Measurements from ENCODE around the gene NOTCH2NLA.
"Not testable (repeated sequence)": the region's sequence is repeated elsewhere in the genome, so short reads cannot be mapped to it uniquely, and the experiment has no call there.

GRCh38 chr1:146277087-146277486 lies 48.3 kb upstream of the NOTCH2NLA start:
- TF ChIP-seq, protein P1, sequence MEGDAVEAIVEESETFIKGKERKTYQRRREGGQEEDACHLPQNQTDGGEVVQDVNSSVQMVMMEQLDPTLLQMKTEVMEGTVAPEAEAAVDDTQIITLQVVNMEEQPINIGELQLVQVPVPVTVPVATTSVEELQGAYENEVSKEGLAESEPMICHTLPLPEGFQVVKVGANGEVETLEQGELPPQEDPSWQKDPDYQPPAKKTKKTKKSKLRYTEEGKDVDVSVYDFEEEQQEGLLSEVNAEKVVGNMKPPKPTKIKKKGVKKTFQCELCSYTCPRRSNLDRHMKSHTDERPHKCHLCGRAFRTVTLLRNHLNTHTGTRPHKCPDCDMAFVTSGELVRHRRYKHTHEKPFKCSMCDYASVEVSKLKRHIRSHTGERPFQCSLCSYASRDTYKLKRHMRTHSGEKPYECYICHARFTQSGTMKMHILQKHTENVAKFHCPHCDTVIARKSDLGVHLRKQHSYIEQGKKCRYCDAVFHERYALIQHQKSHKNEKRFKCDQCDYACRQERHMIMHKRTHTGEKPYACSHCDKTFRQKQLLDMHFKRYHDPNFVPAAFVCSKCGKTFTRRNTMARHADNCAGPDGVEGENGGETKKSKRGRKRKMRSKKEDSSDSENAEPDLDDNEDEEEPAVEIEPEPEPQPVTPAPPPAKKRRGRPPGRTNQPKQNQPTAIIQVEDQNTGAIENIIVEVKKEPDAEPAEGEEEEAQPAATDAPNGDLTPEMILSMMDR (IDR thresholded peaks at IDR 0.05 in 4 of 5, conservative IDR thresholded peaks at IDR 0.05 in 1 of 5): not testable (repeated sequence)
- TF ChIP-seq POLR2A (IDR thresholded peaks at IDR 0.05): not testable (repeated sequence)

All from gastrocnemius medialis (tissue), 4 donors.